ENCODE results near the gene EPB41.

Gene EPB41

DNA sequence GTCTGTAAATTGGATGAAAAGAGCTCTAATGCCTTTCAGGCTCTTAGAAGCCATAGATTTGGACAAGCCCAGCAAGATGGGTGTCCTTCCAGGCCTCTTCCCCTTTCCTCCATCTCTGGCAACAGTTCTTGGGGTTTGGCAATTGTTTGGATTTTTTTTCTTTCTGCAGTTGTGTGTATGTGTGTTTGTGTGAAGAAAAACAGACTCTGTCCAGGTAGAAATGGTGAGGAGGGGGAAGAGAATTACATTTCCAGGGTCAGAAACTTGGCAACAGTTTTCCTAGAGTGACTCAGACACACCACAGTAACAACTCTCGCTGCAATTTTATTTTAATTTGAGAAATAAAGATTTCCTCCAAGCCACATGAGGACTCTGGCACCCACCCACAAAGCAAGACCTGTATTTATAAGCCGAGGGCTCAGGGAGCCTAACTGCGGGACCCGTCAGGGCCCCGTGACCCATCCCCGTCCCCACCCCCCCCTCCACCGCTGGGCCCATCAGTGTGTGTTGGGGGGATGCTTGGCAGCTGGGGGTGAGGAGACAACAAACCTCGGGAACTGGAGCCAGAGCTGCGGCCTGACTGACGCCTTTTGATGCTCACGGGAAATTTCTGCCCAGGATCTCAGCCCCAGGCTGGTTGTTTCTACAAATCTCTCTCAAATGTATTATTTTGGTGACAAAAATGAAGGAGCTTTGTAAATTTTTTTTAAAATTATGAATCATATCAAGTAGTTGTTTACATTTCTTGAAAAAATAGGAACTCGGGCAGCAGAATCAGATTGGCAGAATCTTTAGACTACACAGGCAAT lies 205.0 kb downstream of the EPB41 start:
- Mint-ChIP-seq H3K4me3 (no peak overlapping the region), H3K9me3 (no peaks in the 10 kb centered on the region), H3K4me1 (peaks cover 6 to 15% of the 10 kb centered on the region in 2 donors), H3K36me3 (peaks cover 31 to 50% of the 10 kb centered on the region in 2 donors), H3K27ac (no peak overlapping the region), H3K27me3 (peaks cover 0 to 15% of the 10 kb centered on the region in 2 donors)
- ATAC-seq (replicated peaks) (no peak), DNase-seq (no peak)

DNA sequence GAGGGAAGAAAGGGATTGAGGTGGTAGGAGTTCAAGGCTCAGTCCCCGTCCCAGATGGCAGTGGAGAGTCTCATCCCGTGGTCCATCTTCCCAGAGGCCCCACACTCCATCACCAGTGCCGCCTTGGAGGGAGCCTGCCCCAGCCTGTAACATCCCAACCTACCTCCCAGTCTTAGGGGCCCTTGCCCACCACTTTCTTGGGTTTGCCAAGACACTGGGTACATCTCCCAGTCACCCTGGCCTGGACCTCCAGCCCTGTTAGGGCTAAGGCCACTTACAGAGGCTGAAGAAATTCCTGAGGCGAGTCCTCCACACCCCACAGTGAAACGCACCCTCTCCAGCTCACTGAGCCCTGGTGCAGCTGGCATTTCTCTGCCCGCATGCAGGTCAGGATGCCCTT lies 206.0 kb downstream of the EPB41 start:
- H3K36me3 Mint-ChIP-seq: peaks cover 31 to 45% of the 10 kb centered on the region in 2 donors
- no peak overlapping the region for H3K4me3 Mint-ChIP-seq

GRCh38 chr1:29120947-29121485 lies 206.6 kb downstream of the EPB41 start:
- Mint-ChIP-seq H3K4me3 (peak overlapping the region in 1 of 2 donors; percentile 17), H3K27me3 (peaks cover 11 to 26% of the 10 kb centered on the region in 2 donors), H3K27ac (no peak overlapping the region), H3K9me3 (no peaks in the 10 kb centered on the region), H3K36me3 (peaks cover 27 to 41% of the 10 kb centered on the region in 2 donors), H3K4me1 (peaks cover 11 to 23% of the 10 kb centered on the region in 2 donors)
- peak; percentile 44 for DNase-seq
- peak; percentile 63 to 64 for ATAC-seq (replicated peaks)

More for the DNA sequence above, 206.0 kb downstream of the EPB41 start:
- H3K27ac Mint-ChIP-seq: no peak overlapping the region
- DNase-seq: no peak
- H3K4me1 Mint-ChIP-seq: peaks cover 9 to 19% of the 10 kb centered on the region in 2 donors
- H3K27me3 Mint-ChIP-seq: peaks cover 4 to 19% of the 10 kb centered on the region in 2 donors
- H3K9me3 Mint-ChIP-seq: no peaks in the 10 kb centered on the region
- no peak for ATAC-seq (replicated peaks)

GRCh38 chr1:29121516-29121935 lies 207.2 kb downstream of the EPB41 start:
- Mint-ChIP-seq H3K27me3 (peaks cover 13 to 30% of the 10 kb centered on the region in 2 donors), H3K9me3 (no peaks in the 10 kb centered on the region), H3K27ac (no peak overlapping the region), H3K4me1 (peaks cover 11 to 23% of the 10 kb centered on the region in 2 donors), H3K36me3 (peaks cover 22 to 36% of the 10 kb centered on the region in 2 donors), H3K4me3 (peak overlapping the region in 1 of 2 donors; percentile 55)
- DNase-seq (no peak), ATAC-seq (replicated peaks) (peak; percentile 1 to 5)

DNA sequence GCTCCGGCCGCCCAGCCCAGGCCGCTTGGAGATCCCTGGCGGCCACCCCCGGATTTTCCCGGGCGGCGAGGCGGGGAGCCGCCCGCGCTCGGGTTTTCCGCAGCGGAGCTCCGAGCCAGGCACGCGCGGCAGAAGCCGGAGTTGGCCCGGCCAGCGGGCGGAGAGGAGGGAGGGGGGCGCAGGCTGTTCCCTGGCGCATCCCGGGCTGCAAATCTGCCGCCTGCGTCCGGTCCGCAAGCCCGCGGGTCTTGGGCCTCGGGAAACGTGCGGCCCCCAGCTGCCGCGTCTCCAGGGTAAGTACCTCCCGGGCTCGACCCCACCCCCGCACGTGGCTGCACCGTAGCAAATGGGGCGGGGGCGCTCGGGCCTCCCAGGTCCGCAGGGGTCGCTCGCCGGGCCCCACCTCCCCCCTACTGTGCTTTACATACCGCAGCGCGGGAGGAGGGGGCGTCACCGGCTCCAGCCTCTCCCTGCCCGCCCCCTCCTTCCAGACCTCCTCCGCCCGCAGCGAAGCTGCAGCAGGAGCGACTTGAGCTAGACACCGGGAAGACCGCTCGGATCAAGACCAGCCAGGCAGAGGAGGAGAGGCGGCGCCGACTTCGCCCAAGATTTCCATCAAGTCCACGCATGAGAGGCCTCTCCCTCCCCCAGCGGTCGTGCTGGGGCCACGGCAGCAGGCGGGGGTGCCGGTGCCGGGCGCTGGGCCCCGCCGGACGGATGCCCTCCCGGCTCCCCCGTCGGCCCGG lies 207.7 kb downstream of the EPB41 start:
- ATAC-seq (replicated peaks) (no peak), DNase-seq (no peak)
- Mint-ChIP-seq H3K27me3 (peaks cover 13 to 30% of the 10 kb centered on the region in 2 donors), H3K36me3 (peaks cover 22 to 30% of the 10 kb centered on the region in 2 donors), H3K4me3 (peak overlapping the region; percentile 50 to 55), H3K27ac (no peak overlapping the region), H3K4me1 (peaks cover 11 to 23% of the 10 kb centered on the region in 2 donors), H3K9me3 (no peaks in the 10 kb centered on the region)

GRCh38 chr1:29122682-29123052 lies 208.3 kb downstream of the EPB41 start:
- peaks cover 11 to 23% of the 10 kb centered on the region in 2 donors for H3K4me1 Mint-ChIP-seq
- peaks cover 13 to 33% of the 10 kb centered on the region in 2 donors for H3K27me3 Mint-ChIP-seq
- peak overlapping the region; percentile 78 to 82 for H3K4me3 Mint-ChIP-seq
- no peak for ATAC-seq (replicated peaks)
- H3K27ac Mint-ChIP-seq: no peak overlapping the region
- H3K9me3 Mint-ChIP-seq: no peaks in the 10 kb centered on the region
- peaks cover 18 to 25% of the 10 kb centered on the region in 2 donors for H3K36me3 Mint-ChIP-seq
- no peak for DNase-seq

DNA sequence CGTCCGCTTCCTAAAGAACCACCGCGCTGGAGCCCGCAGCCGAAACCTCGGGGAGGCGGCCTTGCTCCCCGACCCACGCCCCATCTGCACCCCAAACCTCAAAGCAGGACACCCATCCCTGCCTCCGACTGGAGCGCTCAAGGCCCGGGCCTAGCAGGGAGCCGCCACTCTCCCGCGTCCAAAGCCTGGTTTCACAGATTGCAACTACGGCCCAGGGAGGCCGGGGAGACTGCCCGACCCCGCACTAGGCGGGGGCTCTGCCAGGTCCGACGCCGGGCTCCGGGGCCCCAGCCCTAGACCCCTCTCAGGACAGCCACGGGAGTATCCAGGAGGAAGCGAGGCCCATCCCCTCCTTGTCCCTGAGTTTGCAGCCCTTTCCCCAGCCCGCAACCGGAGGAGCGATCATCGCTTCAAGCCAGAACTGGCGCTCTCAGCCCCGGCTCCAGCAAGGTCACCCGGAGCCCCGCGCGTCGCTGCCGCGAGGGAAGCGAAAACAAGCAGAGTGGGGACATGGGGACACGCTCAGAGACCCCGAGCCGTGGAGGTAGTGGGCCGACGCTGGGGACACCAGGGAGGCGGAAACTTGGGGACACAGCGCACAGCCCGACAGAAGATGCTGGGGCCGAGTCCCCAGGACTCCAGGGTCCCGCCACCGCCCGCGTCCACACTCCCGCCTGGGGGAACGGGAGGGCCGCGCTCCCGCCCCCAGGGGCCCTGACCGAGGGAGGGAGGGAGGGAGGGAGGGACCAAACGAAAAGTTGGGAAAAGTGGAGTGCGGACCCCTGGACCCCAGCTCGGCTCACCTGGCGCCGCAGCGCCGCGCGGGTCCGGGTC lies 208.9 kb downstream of the EPB41 start:
- H3K4me3 Mint-ChIP-seq: peak overlapping the region; percentile 78 to 82
- peaks cover 14 to 19% of the 10 kb centered on the region in 2 donors for H3K36me3 Mint-ChIP-seq
- peaks cover 13 to 36% of the 10 kb centered on the region in 2 donors for H3K27me3 Mint-ChIP-seq
- peaks cover 11 to 23% of the 10 kb centered on the region in 2 donors for H3K4me1 Mint-ChIP-seq
- peak overlapping the region; percentile 31 for H3K27ac Mint-ChIP-seq
- ATAC-seq (replicated peaks) (peak in 1 of 2 donors; percentile 9), DNase-seq (no peak)
- no peaks in the 10 kb centered on the region for H3K9me3 Mint-ChIP-seq

GRCh38 chr1:29123887-29124365 lies 209.6 kb downstream of the EPB41 start, which contains the start of gene TMEM200B:
Gene TMEM200B, minus strand, starts transcription at chr1:29123903. Its CDS starts 2,075 bp downstream, at chr1:29121828.
- ATAC-seq (replicated peaks): peak; percentile 19 to 26
- H3K36me3 Mint-ChIP-seq: peaks cover 9 to 12% of the 10 kb centered on the region in 2 donors
- H3K9me3 Mint-ChIP-seq: no peaks in the 10 kb centered on the region
- DNase-seq: no peak
- H3K4me1 Mint-ChIP-seq: peaks cover 11 to 23% of the 10 kb centered on the region in 2 donors
- peaks cover 13 to 36% of the 10 kb centered on the region in 2 donors for H3K27me3 Mint-ChIP-seq
- H3K4me3 Mint-ChIP-seq: peak within 1 kb of the TSS; percentile 86 to 88
- H3K27ac Mint-ChIP-seq: peak within 1 kb of the TSS; percentile 31

GRCh38 chr1:29124366-29125236 lies 210.2 kb downstream of the EPB41 start:
- Mint-ChIP-seq H3K4me1 (peaks cover 11 to 23% of the 10 kb centered on the region in 2 donors), H3K27ac (peak overlapping the region; percentile 5), H3K27me3 (peaks cover 13 to 36% of the 10 kb centered on the region in 2 donors), H3K36me3 (peaks cover 6 to 8% of the 10 kb centered on the region in 2 donors), H3K4me3 (peak overlapping the region; percentile 86 to 88), H3K9me3 (no peaks in the 10 kb centered on the region)
- ATAC-seq (replicated peaks): peak; percentile 66 to 72
- peak; percentile 43 for DNase-seq

GRCh38 chr1:29125237-29125641 lies 210.9 kb downstream of the EPB41 start:
- Mint-ChIP-seq H3K27me3 (peaks cover 20 to 39% of the 10 kb centered on the region in 2 donors), H3K9me3 (no peaks in the 10 kb centered on the region), H3K27ac (peak overlapping the region; percentile 74), H3K4me3 (peak overlapping the region; percentile 67 to 86), H3K4me1 (peaks cover 11 to 23% of the 10 kb centered on the region in 2 donors), H3K36me3 (peaks cover 1 to 2% of the 10 kb centered on the region in 2 donors)
- ATAC-seq (replicated peaks) (no peak), DNase-seq (no peak)

- H3K4me1 Mint-ChIP-seq: peaks cover 9 to 23% of the 10 kb centered on the region in 2 donors
- peak overlapping the region; percentile 67 to 86 for H3K4me3 Mint-ChIP-seq
- peaks cover 0 to 1% of the 10 kb centered on the region in 2 donors for H3K36me3 Mint-ChIP-seq
- H3K9me3 Mint-ChIP-seq: no peaks in the 10 kb centered on the region
- H3K27ac Mint-ChIP-seq: no peak overlapping the region
- ATAC-seq (replicated peaks): no peak
- no peak for DNase-seq
- H3K27me3 Mint-ChIP-seq: peaks cover 23 to 43% of the 10 kb centered on the region in 2 donors
Observed at GRCh38 chr1:29125788-29126187, 211.4 kb downstream of the EPB41 start.

DNA sequence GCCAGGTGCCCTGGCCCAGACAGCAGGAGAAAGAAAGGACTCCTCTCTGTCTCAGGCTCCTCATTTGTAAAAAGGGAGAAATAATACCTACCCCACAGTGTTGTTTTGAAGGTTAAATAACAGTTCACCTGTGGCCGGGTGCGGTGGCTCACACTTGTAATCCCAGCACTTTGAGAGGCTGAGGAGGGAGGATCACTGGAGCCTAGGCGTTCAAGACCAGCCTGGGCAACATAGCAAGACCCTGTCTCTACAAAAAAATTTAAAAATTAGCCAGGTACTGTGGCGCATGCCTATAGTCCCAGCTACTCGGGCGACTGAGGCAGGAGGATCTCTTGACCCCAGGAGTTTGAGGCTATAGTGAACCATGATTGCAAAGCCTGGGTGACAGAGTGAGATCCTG lies 211.8 kb downstream of the EPB41 start:
- H3K9me3 Mint-ChIP-seq: no peaks in the 10 kb centered on the region
- peaks cover 0 to 1% of the 10 kb centered on the region in 2 donors for H3K36me3 Mint-ChIP-seq
- H3K27me3 Mint-ChIP-seq: peaks cover 23 to 43% of the 10 kb centered on the region in 2 donors
- peak overlapping the region; percentile 67 to 86 for H3K4me3 Mint-ChIP-seq
- no peak for DNase-seq
- no peak overlapping the region for H3K27ac Mint-ChIP-seq
- ATAC-seq (replicated peaks): no peak
- peaks cover 8 to 23% of the 10 kb centered on the region in 2 donors for H3K4me1 Mint-ChIP-seq

All from stimulated activated naive B cell treated with anti-CD40 and anti-IgM and Interleukin-4, amounts not matched to agents 10 μg/mL and 1 μg/mL and 100 μg/mL, for 72 hours (primary cell).